Mammary microvascular endothelial cell (primary cell): ENCODE results near the gene SMIM9. TPM values are rescaled to one million over a fixed set of nuclear protein-coding genes. Genes with fewer than 3 reads are reported as not detected.

Experiments
- total RNA-seq: library from RNA; depleted of rRNA; stranded (reverse); fragments of >200 nt; gene quantifications from 2 replicates; pipeline ENCODE4 v1.2.3, GENCODE V29; 2015

Gene SMIM9
- total RNA-seq, result not detected in 2 replicates

GRCh38 chrX:154834562-154834961 is at the start of gene SMIM9:
Gene SMIM9, minus strand, starts transcription at chrX:154834662. Its CDS starts 3,806 bp downstream, at chrX:154830856.

DNA sequence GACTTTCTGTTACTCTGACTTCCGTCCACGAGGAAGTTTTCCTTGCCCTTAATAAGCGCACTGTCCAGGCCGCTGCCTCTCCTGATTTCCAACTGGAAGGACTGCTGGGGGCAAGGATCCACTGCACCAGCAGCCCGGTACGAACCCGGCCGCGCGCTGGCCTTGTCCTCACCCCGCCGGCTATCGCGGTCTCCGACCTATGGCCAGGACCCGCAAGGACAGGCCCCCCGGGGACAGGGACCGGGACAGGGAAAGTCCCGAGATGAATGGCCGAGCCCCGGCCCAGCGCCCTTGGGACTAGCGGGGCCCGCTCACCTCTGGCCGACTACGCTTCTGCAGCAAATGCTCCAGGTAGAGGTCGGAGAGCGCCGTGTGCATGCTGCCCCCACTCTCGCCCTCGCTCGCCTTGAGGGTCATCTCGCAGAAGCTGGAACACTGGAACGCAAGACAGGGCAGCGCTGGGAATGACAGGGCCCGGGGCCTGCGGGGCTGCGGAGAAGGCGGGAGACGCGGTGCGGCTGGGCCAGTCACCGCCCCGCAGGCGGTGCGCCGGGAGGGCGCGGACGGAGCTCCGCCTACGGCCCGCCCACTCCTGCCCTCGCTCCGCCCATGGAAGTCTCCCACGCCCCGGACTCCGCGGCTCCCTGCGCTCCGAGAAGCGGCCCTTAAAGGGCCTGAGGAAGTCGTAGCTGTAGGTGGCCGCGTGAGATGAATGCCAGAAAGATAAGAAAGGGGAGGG is 29.3 kb downstream of the SMIM9 start, which contains the start of gene MPP1:
Gene MPP1 (minus strand): TSS at position 529 of the 739 bp plus-strand sequence. CDS start 112 bp downstream, at position 417.

Other genes starting within 250 kb of the SMIM9 start
- gene CTAG1A, start 249.5 kb downstream of the SMIM9 start, total RNA-seq, result not detected in 2 replicates
- not detected in 2 replicates for gene CTAG1B, start 215.4 kb downstream of the SMIM9 start, total RNA-seq
- gene CTAG2, start 181.1 kb downstream of the SMIM9 start, total RNA-seq, result not detected in 2 replicates
- 3.5 and 3.6 TPM in 2 replicates for gene GAB3, start 83.6 kb downstream of the SMIM9 start, total RNA-seq
- gene DKC1, start 71.8 kb downstream of the SMIM9 start, total RNA-seq, result 40.6 and 46.9 TPM in 2 replicates
- 25.9 and 28.7 TPM in 2 replicates for gene MPP1, start 29.2 kb downstream of the SMIM9 start, total RNA-seq
- gene F8A1, start 51.7 kb upstream of the SMIM9 start, total RNA-seq, result 4.9 and 6.1 TPM in 2 replicates
- gene F8, start 188.1 kb upstream of the SMIM9 start, total RNA-seq, result 2.1 and 3.1 TPM in 2 replicates
- gene FUNDC2, start 192.2 kb upstream of the SMIM9 start, total RNA-seq, result 35.7 and 66.9 TPM in 2 replicates
- gene CMC4, start 236.5 kb upstream of the SMIM9 start, total RNA-seq, result 17.3 and 22.8 TPM in 2 replicates
- 3.7 and 4.5 TPM in 2 replicates for gene MTCP1, start 236.5 kb upstream of the SMIM9 start, total RNA-seq
- 13.9 and 14.5 TPM in 2 replicates for gene BRCC3, start 236.8 kb upstream of the SMIM9 start, total RNA-seq